ENCODE data around the gene CUL2.
"Not testable (repeated sequence)": the region's sequence is repeated elsewhere in the genome, so short reads cannot be mapped to it uniquely, and the experiment has no call there.

- TF ChIP-seq CTCF (IDR thresholded peaks at IDR 0.05); POLR2AphosphoS5 (IDR thresholded peaks at IDR 0.05; ENCODE audit: low read depth, low read length); TCF7L2 (IDR thresholded peaks at IDR 0.05; ENCODE audit: low read depth, low read length): not testable (repeated sequence)
Observed at GRCh38 chr10:34971606-34972334, 118.4 kb downstream of the CUL2 start.
